A549 treated with CORT108297 at 1 μM for 4 hours (cell line): Measurements from ENCODE around the gene ZNF677. TPM values are rescaled to one million over a fixed set of nuclear protein-coding genes. Genes with fewer than 3 reads are reported as not detected.

Source experiments
- total RNA-seq: library from RNA; stranded (reverse); fragments of 200-300 nt; extraction: Qiagen RNA extraction; gene quantifications from 5 replicates; pipeline ENCODE4 v1.2.3, GENCODE V29; 2022

Gene ZNF677
- total RNA-seq = not detected in 5 replicates

DNA sequence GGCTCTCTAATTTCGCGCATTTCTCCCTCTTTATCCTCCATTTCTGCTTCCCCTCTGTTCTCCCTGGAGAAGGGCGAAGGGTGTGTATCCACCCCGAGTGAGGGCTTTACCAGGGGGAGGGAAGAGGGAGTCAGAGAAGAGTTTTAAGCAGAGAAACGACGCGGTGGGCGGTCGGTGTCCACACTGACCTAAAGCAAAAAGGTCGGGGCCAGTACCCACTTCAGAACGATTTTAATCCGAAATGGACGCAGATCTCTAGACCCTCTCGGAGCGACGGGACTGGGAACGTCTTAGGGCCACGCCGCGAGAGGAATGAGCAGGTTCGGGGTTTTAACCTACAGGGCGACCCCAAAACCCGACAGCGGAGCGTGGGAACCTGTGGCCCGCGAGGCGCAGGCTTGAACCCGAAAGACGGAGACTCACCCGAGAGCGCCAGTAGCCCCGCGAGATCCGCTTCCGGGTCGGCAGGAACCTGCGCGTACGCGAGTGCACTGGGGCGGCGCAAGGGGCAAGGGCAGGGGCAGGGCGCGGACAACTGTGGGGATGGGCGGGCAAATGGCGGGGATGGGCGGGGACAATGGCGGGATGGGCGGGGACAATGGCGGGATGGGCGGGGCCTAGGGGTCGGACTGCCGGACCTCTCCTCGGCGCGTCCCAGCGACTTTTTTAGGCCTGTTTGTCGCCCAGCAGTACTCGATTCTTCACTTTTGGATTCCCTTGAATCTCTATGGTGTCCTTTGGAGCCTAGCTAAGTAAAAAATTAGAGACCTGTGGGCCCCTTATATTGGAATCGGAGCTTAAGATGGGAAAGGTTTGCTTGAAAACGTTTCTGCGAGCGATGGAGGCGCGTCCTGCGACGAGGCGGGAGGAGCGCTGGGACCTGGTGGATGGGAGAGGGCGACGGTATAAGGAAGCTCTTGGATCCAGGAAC lies at the start of gene ZNF677:
Gene ZNF677 (minus strand): TSS at position 463 of the 931 bp plus-strand sequence. CDS start 3,323 bp downstream, outside the sequence.

DNA sequence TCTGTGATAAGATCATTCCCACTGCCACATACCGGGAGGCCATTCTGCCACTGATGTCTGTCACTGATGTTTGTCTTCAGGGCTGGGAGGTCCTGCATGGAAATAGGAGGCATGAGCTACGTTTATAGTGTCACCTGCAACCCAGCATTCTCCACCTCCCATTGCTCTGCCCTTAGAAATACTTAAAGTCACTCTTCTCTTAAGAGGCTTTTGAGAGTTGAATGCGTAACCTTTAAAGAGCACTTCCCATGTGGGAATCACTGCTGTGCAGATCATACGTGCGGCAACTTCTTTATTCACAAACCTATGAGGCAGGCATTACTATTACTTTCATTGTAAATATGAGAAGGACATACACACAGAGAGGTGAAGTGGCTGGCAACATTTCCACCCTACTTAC lies 12.9 kb upstream of the ZNF677 start, which contains the start of gene VN1R4:
Gene VN1R4 (minus strand): TSS at position 101 of the 400 bp plus-strand sequence. CDS start 58 bp downstream, at position 43.

DNA sequence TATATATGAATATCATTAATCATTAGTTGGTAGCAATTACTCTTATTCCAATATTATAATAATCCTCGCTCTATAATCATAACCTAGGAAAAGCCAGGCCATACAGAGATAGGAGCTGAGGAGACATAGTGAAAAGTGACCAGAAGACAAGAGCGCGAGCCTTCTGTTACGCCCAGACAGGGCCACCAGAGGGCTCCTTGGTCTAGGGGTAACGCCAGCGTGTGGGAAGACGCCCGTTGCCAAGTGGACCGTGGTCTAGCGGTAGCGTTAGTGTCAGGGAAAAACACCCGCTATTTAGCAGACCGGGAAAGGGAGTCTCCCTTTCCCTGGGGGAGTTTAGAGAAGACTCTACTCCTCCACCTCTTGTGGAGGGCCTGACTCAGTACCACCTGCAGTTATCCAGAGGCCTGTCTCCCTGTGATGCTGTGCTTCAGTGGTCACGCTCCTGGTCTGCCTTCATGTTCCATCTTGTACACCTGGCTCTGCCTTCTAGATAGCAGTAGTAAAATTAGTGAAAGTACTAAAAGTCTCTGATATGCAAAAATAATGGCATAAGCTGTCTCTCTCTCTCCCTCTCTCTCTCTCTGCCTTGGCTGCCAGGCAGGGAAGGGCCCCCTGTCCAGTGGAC lies 3.2 kb upstream of the ZNF677 start, which contains the start of gene VN1R2:
Gene VN1R2 (plus strand): TSS at position 578 of the 628 bp plus-strand sequence. CDS start 84 bp downstream, outside the sequence.

DNA sequence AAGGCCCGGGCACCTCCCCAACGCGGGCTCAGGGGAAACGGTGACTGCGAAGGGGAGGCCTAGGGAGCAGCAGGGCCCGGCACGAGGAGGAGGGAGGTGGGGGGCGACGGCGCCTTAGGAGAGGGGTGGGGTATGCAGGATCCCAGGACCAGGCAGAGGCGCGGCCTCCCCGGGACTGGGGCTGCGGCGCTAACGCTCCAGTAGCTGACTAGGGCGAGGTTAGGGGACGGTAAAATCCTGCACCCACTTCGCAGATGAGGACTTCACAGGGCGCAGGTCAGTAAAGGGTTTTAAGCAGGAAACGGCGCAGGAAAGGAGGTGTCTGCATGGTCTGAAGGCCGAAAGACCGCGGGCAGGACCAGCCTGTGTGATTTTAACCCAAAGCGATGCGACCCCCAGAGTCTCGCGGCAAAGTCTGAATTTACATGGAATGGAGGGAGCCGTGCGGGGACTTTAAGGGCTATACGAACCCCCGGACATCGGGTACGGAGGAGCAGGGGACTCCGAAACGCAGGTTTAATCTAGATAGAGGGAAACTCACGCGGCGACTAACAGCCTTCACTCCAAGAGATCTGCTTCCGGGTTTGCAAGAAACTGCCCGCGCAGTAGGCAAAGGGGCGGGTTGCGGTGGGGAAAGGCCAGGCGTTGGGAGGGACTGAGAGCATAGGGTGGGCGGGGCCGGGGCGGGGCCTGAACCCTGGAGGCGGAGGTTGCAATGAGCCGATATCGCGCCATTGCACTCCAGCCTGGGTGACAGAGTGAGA lies 61.7 kb downstream of the ZNF677 start, which contains the start of gene ZNF665:
Gene ZNF665 (minus strand): TSS at position 588 of the 764 bp plus-strand sequence. CDS start 10,460 bp downstream, outside the sequence.

Other genes with a start within 250 kb of the ZNF677 start
- gene ERVV-1, start 241.0 kb downstream of the ZNF677 start, total RNA-seq = 0.05 TPM in 1 of 5 replicates, not detected in the others
- not detected in 5 replicates for gene ERVV-2, start 210.1 kb downstream of the ZNF677 start, total RNA-seq
- gene ZNF160, start 151.5 kb downstream of the ZNF677 start, total RNA-seq = 7.6 to 8.9 TPM (median 8.7 TPM) in 5 replicates
- gene ZNF415, start 122.0 kb downstream of the ZNF677 start, total RNA-seq = not detected in 5 replicates
- not detected in 5 replicates for gene ZNF347, start 95.8 kb downstream of the ZNF677 start, total RNA-seq
- not detected in 5 replicates for gene ZNF665, start 61.5 kb downstream of the ZNF677 start, total RNA-seq
- not detected in 5 replicates for gene VN1R2, start 3.4 kb upstream of the ZNF677 start, total RNA-seq
- gene VN1R4, start 12.8 kb upstream of the ZNF677 start, total RNA-seq = not detected in 5 replicates
- 2.9 to 4.3 TPM (median 3.2 TPM) in 5 replicates for gene ZNF845, start 78.9 kb upstream of the ZNF677 start, total RNA-seq
- 0.24 to 0.60 TPM (median 0.35 TPM) in 5 replicates for gene ZNF525, start 110.8 kb upstream of the ZNF677 start, total RNA-seq
- gene ZNF765, start 140.3 kb upstream of the ZNF677 start, total RNA-seq = 3.5 to 5.1 TPM (median 3.7 TPM) in 5 replicates
- gene ZNF761, start 177.1 kb upstream of the ZNF677 start, total RNA-seq = 7.3 to 8.2 TPM (median 7.6 TPM) in 5 replicates
- gene ZNF813, start 212.9 kb upstream of the ZNF677 start, total RNA-seq = 0.17 to 0.33 TPM (median 0.25 TPM) in 5 replicates